ENCODE data around the gene GIMAP8.

The GIMAP8 gene

DNA sequence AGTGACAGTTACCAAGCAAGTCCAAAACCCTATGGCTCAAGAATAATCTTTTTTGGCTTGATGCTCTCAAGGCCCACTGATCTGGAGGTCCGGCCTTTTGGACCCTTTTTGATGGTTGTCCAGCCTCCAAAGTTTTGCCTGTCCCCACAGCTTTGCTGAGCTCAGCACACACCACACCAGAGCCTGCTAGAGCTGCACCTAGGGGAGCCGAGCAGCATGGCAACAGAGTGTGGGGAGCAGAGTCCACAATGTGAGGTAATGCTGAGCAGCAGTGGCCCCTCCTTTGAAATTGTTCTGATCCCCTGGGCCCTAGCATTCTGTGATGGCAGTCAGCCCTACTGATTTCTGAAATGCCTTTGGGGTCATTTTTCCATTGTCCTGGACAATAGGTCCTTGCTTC is 73.6 kb downstream of the GIMAP8 start:
- TF ChIP-seq, protein P1, sequence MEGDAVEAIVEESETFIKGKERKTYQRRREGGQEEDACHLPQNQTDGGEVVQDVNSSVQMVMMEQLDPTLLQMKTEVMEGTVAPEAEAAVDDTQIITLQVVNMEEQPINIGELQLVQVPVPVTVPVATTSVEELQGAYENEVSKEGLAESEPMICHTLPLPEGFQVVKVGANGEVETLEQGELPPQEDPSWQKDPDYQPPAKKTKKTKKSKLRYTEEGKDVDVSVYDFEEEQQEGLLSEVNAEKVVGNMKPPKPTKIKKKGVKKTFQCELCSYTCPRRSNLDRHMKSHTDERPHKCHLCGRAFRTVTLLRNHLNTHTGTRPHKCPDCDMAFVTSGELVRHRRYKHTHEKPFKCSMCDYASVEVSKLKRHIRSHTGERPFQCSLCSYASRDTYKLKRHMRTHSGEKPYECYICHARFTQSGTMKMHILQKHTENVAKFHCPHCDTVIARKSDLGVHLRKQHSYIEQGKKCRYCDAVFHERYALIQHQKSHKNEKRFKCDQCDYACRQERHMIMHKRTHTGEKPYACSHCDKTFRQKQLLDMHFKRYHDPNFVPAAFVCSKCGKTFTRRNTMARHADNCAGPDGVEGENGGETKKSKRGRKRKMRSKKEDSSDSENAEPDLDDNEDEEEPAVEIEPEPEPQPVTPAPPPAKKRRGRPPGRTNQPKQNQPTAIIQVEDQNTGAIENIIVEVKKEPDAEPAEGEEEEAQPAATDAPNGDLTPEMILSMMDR (IDR thresholded peaks at IDR 0.05; ENCODE audit: control extremely low read depth, extremely low read depth, low read depth, missing control alignments) = no peak

More for the DNA sequence above, 73.6 kb downstream of the GIMAP8 start:
- CTCF ChIA-PET = no interaction called here
- DNase-seq (ENCODE audit: extremely low spot score) = no peak
- POLR2A ChIA-PET = no interaction called here

Data from GM10248 (cell line).